Liver (tissue), 9 donors: ENCODE results near the gene UPP1. TPM values are rescaled to one million over a fixed set of nuclear protein-coding genes. Genes with fewer than 3 reads are reported as not detected.

Experiments used
- DNase-seq: peaks from one replicate; pipeline ENCODE4 v3.0.0-alpha.2; 2017; ENCODE audit warnings: low spot score
- H3K27ac ChIP-seq, 2 donors: one replicate each; pipeline ENCODE4 v1.7.0; 2013; ENCODE audit warnings: inconsistent platforms in 2 of 2, low read length in 2 of 2, control low read depth in 1 of 2, low read depth in 1 of 2, mild to moderate bottlenecking in 1 of 2
- H3K27me3 ChIP-seq, 4 donors: one replicate each; pipeline versions ENCODE4 v1.6.1 to v1.7.0; 2013; ENCODE audit warnings: low read length in 3 of 4, inconsistent platforms in 1 of 4, mild to moderate bottlenecking in 1 of 4, moderate library complexity in 1 of 4; ENCODE audit not compliant: control insufficient read depth in 4 of 4, insufficient read depth in 4 of 4
- H3K36me3 ChIP-seq, 4 donors: one replicate each; pipeline versions ENCODE4 v1.6.1 to v1.7.0; 2013; ENCODE audit warnings: low read length in 3 of 4, mild to moderate bottlenecking in 3 of 4, low read depth in 1 of 4, moderate library complexity in 1 of 4; ENCODE audit not compliant: control insufficient read depth in 4 of 4, insufficient read depth in 3 of 4
- H3K4me1 ChIP-seq, 4 donors: one replicate each; pipeline versions ENCODE4 v1.6.1 to v1.7.0; 2013; ENCODE audit warnings: low read length in 3 of 4, mild to moderate bottlenecking in 3 of 4, moderate library complexity in 1 of 4; ENCODE audit not compliant: control insufficient read depth in 4 of 4, insufficient read depth in 4 of 4
- H3K4me3 ChIP-seq, 3 donors: one replicate each; pipeline versions ENCODE4 v1.6.1 to v1.7.0; 2013; ENCODE audit warnings: low read length in 3 of 3, control low read depth in 1 of 3, low read depth in 1 of 3, mild to moderate bottlenecking in 1 of 3
- H3K9ac ChIP-seq, 2 donors: one replicate each; pipeline ENCODE4 v1.7.0; 2013; ENCODE audit warnings: low read length in 2 of 2, mild to moderate bottlenecking in 2 of 2, moderate library complexity in 2 of 2, control low read depth in 1 of 2, low read depth in 1 of 2
- H3K9me3 ChIP-seq, 4 donors: one replicate each; pipeline versions ENCODE4 v1.6.1 to v1.7.0; 2013; ENCODE audit warnings: low read length in 3 of 4; ENCODE audit not compliant: control insufficient read depth in 4 of 4
- CTCF ChIP-seq: fragments of 150-350 bp; IDR thresholded peaks from 2 replicates; pipeline ENCODE4 v1.5.1; 2017; ENCODE audit warnings: improper control_type of control experiment, low read depth, low read length; ENCODE audit not compliant: missing input control
- GABPA ChIP-seq, 2 donors: IDR thresholded peaks in 1 of 2; conservative IDR thresholded peaks in 1 of 2; 2 replicates each; pipeline ENCODE4 v1.6.1; 2016; ENCODE audit warnings: antibody characterized with exemption in 2 of 2, mild to moderate bottlenecking in 1 of 2, moderate library complexity in 1 of 2
- HNF4A ChIP-seq, 2 donors: conservative IDR thresholded peaks; 2 replicates each; pipeline ENCODE4 v1.6.1; 2016; ENCODE audit warnings: antibody characterized with exemption in 2 of 2, mild to moderate bottlenecking in 2 of 2
- HNF4G ChIP-seq: IDR thresholded peaks from 2 replicates; pipeline ENCODE4 v1.6.1; 2016; ENCODE audit warnings: antibody characterized with exemption
- JUND ChIP-seq, 2 donors: IDR thresholded peaks; 2 replicates each; pipeline ENCODE4 v1.6.1; 2016; ENCODE audit warnings: antibody characterized with exemption in 2 of 2
- MAX ChIP-seq: IDR thresholded peaks from 2 replicates; pipeline ENCODE4 v1.6.1; 2016; ENCODE audit warnings: antibody characterized with exemption
- NR2F2 ChIP-seq: IDR thresholded peaks from 2 replicates; pipeline ENCODE4 v1.6.1; 2016; ENCODE audit warnings: antibody characterized with exemption
- REST ChIP-seq: IDR thresholded peaks from 2 replicates; pipeline ENCODE4 v1.6.1; 2016; ENCODE audit warnings: antibody characterized with exemption, mild to moderate bottlenecking
- RXRA ChIP-seq, 2 donors: IDR thresholded peaks; 2 replicates each; pipeline ENCODE4 v1.6.1; 2017 to 2018; ENCODE audit warnings: antibody characterized with exemption in 2 of 2, mild to moderate bottlenecking in 1 of 2
- TAF1 ChIP-seq: conservative IDR thresholded peaks from 2 replicates; pipeline ENCODE4 v1.6.1; 2016; ENCODE audit warnings: antibody characterized with exemption, mild to moderate bottlenecking
- YY1 ChIP-seq: IDR thresholded peaks from 2 replicates; pipeline ENCODE4 v1.6.1; 2016; ENCODE audit warnings: antibody characterized with exemption, mild to moderate bottlenecking
- ZBTB33 ChIP-seq: IDR thresholded peaks from 2 replicates; pipeline ENCODE4 v1.6.1; 2016; ENCODE audit warnings: antibody characterized with exemption
- WGBS: extraction: QIAGEN DNeasy Blood & Tissue Kit; methylation state at CpG from one replicate; pipeline ENCODE4 v1.1.7; 2013; 5-methylcytosine and 5-hydroxymethylcytosine counted together
- polyA plus RNA-seq, 2 donors: library from polyadenylated mRNA; stranded (reverse) in 1 of 2; unstranded in 1 of 2; fragments of 200-250 nt in 1 of 2; fragments of >200 nt in 1 of 2; fragmentation: Nextera tagmentation in 1 of 2; extraction: Ambion mirVana in 1 of 2; gene quantifications; one replicate each; pipeline versions ENCODE4 v1.2.1 to v1.2.3, GENCODE V29; 2013 to 2015
- total RNA-seq, 2 donors: library from RNA; depleted of rRNA; stranded (reverse); fragments of >200 nt; gene quantifications; one replicate each; pipeline ENCODE4 v1.2.3, GENCODE V29; 2014
- donor health status: healthy.
- donor health status: healthy.
- donor health status: healthy.
- donor health status: healthy.
- donor health status: healthy.

UPP1 gene
- total and polyA plus RNA-seq, 4 donors = 3.1 to 18.8 (median 9.1) TPM

GRCh38 chr7:48085942-48086341 lies 3.1 kb upstream of the UPP1 start (continued):
- TF ChIP-seq CTCF (no peak), ZBTB33 (no peak)

GRCh38 chr7:48087349-48087748 lies 1.7 kb upstream of the UPP1 start:
- H3K27ac ChIP-seq = peak overlapping the region; percentile 99
- H3K9me3 ChIP-seq = no peaks in the 10 kb centered on the region
- DNase-seq = no peak
- H3K36me3 ChIP-seq = peaks cover 0 to 6% (median 0%) of the 10 kb centered on the region in 4 donors
- 80% methylated on average over 7 of the region's 7 CpGs for WGBS
- peaks cover 0 to 12% (median 7%) of the 10 kb centered on the region in 4 donors for H3K4me1 ChIP-seq
- TF ChIP-seq YY1 = no peak
- TF ChIP-seq MAX = no peak
- no peak for TF ChIP-seq REST
- no peak for TF ChIP-seq HNF4A (conservative IDR thresholded peaks at IDR 0.05)
- no peak for TF ChIP-seq HNF4G
- TF ChIP-seq GABPA (IDR thresholded peaks at IDR 0.05 in 1 of 2, conservative IDR thresholded peaks at IDR 0.05 in 1 of 2) = no peak
- no peak for TF ChIP-seq RXRA (IDR thresholded peaks at IDR 0.05)
- TF ChIP-seq ZBTB33 = no peak
- no peak for TF ChIP-seq TAF1
- TF ChIP-seq NR2F2 = no peak
- TF ChIP-seq JUND (IDR thresholded peaks at IDR 0.05) = no peak
- no peak overlapping the region for H3K9ac ChIP-seq
- H3K4me3 ChIP-seq = no peak overlapping the region
- no peaks in the 10 kb centered on the region for H3K27me3 ChIP-seq
